Aorta (tissue), 5 donors: Measurements from ENCODE around the gene KARS1. TPM values are rescaled to one million over a fixed set of nuclear protein-coding genes. Genes with fewer than 3 reads are reported as not detected.

Experiments
- ATAC-seq: fragments of 200-7000 bp; cut with Tn5 transposase; one replicate; pipeline ENCODE4 v1.9.1; 2022; ENCODE audit warnings: moderate library complexity; ENCODE audit not compliant: low FRiP score
- DNase-seq, 2 donors: peaks; one replicate each; pipeline ENCODE4 v3.0.0-alpha.2; 2020
- H3K27ac ChIP-seq, 2 donors: one replicate each; pipeline ENCODE4 v1.5.1; 2013; ENCODE audit warnings: low read length in 2 of 2, mild to moderate bottlenecking in 2 of 2, moderate library complexity in 2 of 2, control low read depth in 1 of 2, inconsistent platforms in 1 of 2, low read depth in 1 of 2
- H3K27me3 ChIP-seq, 2 donors: one replicate each; pipeline ENCODE4 v1.6.1; 2013; ENCODE audit warnings: control low read depth in 1 of 2, low read length in 1 of 2, mild to moderate bottlenecking in 1 of 2, moderate library complexity in 1 of 2; ENCODE audit not compliant: insufficient read depth in 2 of 2, control insufficient read depth in 1 of 2
- H3K36me3 ChIP-seq, 2 donors: one replicate each; pipeline ENCODE4 v1.6.1; 2013; ENCODE audit warnings: control low read depth in 1 of 2, low read length in 1 of 2, mild to moderate bottlenecking in 1 of 2; ENCODE audit not compliant: insufficient read depth in 2 of 2, control insufficient read depth in 1 of 2
- H3K4me1 ChIP-seq, 2 donors: one replicate each; pipeline ENCODE4 v1.6.1; 2013; ENCODE audit warnings: low read length in 2 of 2, control low read depth in 1 of 2, mild to moderate bottlenecking in 1 of 2, moderate library complexity in 1 of 2; ENCODE audit not compliant: insufficient read depth in 2 of 2, control insufficient read depth in 1 of 2
- H3K4me3 ChIP-seq, 2 donors: one replicate each; pipeline ENCODE4 v1.5.1; 2013; ENCODE audit warnings: low read length in 2 of 2, control low read depth in 1 of 2, mild to moderate bottlenecking in 1 of 2
- H3K9me3 ChIP-seq: one replicate; pipeline ENCODE4 v1.6.1; 2013; ENCODE audit warnings: mild to moderate bottlenecking, low read length; ENCODE audit not compliant: control insufficient read depth
- WGBS, 2 donors: extraction: QIAGEN DNeasy Blood & Tissue Kit; methylation state at CpG; one replicate each; pipeline ENCODE4 v1.1.7; 2013; 5-methylcytosine and 5-hydroxymethylcytosine counted together
- intact Hi-C, 2 donors: fragments of 100-400 bp; cut with DNase I; formaldehyde crosslinking; loops; one replicate each; pipeline versions ENCODE4 v1.14.2 to v1.15.0; 2022
- polyA plus RNA-seq, 2 donors: library from polyadenylated mRNA; stranded (reverse); fragments of 200-250 nt; gene quantifications; one replicate each; pipeline ENCODE4 v1.2.3, GENCODE V29; 2013
- total RNA-seq, 2 donors: library from RNA; stranded (reverse); fragmentation: NEBNext Ultra II Directional; extraction: Animal tissue kit (Norgen Biotek cat#: 25700); gene quantifications; one replicate each; pipeline ENCODE4 v1.2.1, GENCODE V29; 2021
- donor health status: healthy with polysubstance abuse.
- donor health status: Bipolar disorder and iron deficiency.
- donor health status: DM: no; HTN: no; CAD: no.
- donor health status: DM: no; HTN: no; CAD: no.
- donor health status: DM: yes; HTN: yes; CAD: no.

Gene KARS1
- total and polyA plus RNA-seq, 4 donors, result 60.4 to 73.2 (median 67.1) TPM

DNA sequence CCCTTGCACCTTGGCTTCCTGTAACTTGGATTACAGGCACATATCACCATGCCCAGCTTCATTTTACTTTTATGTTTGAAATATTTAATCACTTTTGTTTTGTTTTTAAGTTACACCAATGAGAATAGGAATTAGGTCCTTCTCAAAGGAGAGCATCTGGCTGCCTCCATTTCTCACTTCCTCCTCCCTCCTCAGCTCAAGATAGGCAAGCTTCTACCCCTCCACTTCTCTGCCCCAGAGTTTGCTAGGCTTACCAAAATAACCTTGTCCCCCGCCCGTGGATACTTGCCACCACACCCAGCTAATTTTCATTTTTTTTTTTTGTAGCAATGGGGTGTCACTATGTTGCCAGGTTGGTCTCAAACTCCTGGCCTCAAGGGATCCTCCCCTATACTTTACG, 63.4 kb downstream of the KARS1 start:
- Histone ChIP-seq H3K9me3 (no peaks in the 10 kb centered on the region), H3K4me1 (no peaks in the 10 kb centered on the region), H3K27ac (no peak overlapping the region), H3K36me3 (peaks cover 2% of the 10 kb centered on the region in 2 donors), H3K27me3 (no peaks in the 10 kb centered on the region), H3K4me3 (no peak overlapping the region)
- intact Hi-C loops, result no loop called here
- DNase-seq (no peak), ATAC-seq (no peak)
- 69 to 73% methylated on average over 3 of the region's 3 CpGs for WGBS, 2 donors

DNA sequence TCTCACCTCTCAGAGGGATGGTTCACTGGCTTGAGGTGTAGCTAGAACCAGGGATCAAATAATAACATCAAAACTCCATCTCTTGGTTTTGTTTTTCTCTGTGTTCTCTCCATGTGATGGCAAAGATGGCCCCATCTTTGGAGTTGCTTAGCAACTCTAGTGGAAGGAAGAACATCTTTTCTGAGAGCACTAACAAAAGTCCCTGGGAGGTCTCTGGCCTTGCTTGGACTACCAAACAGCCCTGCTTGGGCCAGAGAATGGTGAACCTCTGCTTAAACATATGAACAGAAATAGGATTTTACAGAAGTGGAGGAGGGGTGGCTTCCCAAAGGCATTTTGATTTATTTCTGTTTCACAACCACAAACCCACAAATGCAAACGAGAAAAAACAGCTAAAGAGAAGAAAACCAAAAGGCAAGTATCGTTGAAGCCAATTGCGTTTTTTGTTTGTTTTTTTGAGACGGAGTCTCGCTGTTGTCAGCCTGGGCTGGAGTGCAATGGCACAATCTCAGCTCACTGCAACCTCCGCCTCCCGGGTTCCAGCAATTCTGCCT, 68.1 kb downstream of the KARS1 start:
- no peak overlapping the region for H3K27ac ChIP-seq
- ATAC-seq (no peak), DNase-seq (no peak)
- intact Hi-C loops, result no loop called here
- WGBS, 2 donors, result 89 to 93% methylated on average over 7 of the region's 7 CpGs
- peaks cover 2 to 5% of the 10 kb centered on the region in 2 donors for H3K36me3 ChIP-seq
- H3K4me3 ChIP-seq, result no peak overlapping the region
- H3K9me3 ChIP-seq, result no peaks in the 10 kb centered on the region
- no peaks in the 10 kb centered on the region for H3K4me1 ChIP-seq
- H3K27me3 ChIP-seq, result no peaks in the 10 kb centered on the region

DNA sequence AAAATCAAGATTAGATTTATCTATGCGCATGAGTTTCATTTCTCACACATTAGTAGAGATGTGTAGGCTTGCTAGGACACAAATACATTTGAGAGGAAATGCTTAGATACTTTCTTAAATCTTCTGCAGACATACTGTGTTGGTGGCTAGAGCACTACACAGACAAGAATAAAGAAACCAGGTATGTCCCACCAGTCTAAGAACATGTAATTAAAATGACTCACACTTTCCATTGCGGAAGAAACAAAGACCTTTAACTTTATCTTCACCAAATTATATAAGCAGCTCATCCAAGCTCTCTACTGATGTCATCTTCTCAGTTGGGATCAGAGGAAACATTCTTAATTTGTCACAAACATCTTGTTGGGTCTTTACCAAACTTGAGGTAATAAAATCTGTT, 68.7 kb downstream of the KARS1 start:
- H3K4me1 ChIP-seq, result no peaks in the 10 kb centered on the region
- DNase-seq (no peak), ATAC-seq (no peak)
- 92 to 95% methylated on average over 2 of the region's 2 CpGs for WGBS, 2 donors
- H3K27me3 ChIP-seq, result no peaks in the 10 kb centered on the region
- H3K27ac ChIP-seq, result no peak overlapping the region
- H3K36me3 ChIP-seq, result peaks cover 2 to 5% of the 10 kb centered on the region in 2 donors
- no peak overlapping the region for H3K4me3 ChIP-seq
- intact Hi-C loops, result no loop called here
- no peaks in the 10 kb centered on the region for H3K9me3 ChIP-seq

DNA sequence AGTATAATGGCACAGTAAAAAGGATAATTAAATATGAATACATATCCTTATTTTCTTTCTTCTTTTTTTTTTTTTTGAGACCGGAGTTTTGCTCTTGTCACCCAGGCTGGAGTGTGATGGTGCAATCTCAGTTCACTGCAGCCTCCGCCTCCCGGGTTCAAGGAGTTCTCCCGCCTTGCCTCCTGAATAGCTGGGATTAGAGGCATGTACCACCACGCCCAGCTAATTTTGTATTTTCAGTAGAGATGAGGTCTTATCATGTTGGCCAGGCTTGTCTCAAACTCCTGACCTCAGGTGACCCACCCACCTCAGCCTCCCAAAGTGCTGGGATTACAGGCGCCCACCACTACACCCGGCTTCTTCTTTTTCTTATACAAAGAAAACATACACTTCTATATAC, 69.3 kb downstream of the KARS1 start:
- no peak for DNase-seq
- H3K4me1 ChIP-seq, result no peaks in the 10 kb centered on the region
- no peaks in the 10 kb centered on the region for H3K9me3 ChIP-seq
- H3K4me3 ChIP-seq, result no peak overlapping the region
- H3K27ac ChIP-seq, result no peak overlapping the region
- no peaks in the 10 kb centered on the region for H3K27me3 ChIP-seq
- WGBS, 2 donors, result 90 to 93% methylated on average over 7 of the region's 7 CpGs
- no peak for ATAC-seq
- peaks cover 2 to 5% of the 10 kb centered on the region in 2 donors for H3K36me3 ChIP-seq
- intact Hi-C loops, result no loop called here

Other genes with a start within 250 kb of the KARS1 start
- gene CFDP1, start 214.2 kb downstream of the KARS1 start, total RNA-seq, result 10 to 100 TPM; 55.9 to 59.1 TPM
- 100 to 1,000 TPM in 1 of 2 donors, 10 to 100 TPM in 1; 52.8 to 111 TPM for gene CFDP1, start 214.2 kb downstream of the KARS1 start, polyA plus RNA-seq
- gene TMEM170A, start 183.0 kb downstream of the KARS1 start, total RNA-seq, result 10 to 100 TPM; 20.5 to 21.5 TPM
- gene TMEM170A, start 183.0 kb downstream of the KARS1 start, polyA plus RNA-seq, result 1 to 10 TPM; 4.2 to 5.6 TPM
- gene CHST6, start 152.2 kb downstream of the KARS1 start, total RNA-seq, result 1 to 10 TPM; 2.4 to 6.0 TPM
- gene CHST6, start 152.2 kb downstream of the KARS1 start, polyA plus RNA-seq, result under 1 TPM; 0.49 to 0.88 TPM
- not detected for gene CHST5, start 111.6 kb downstream of the KARS1 start, total RNA-seq
- gene CHST5, start 111.6 kb downstream of the KARS1 start, polyA plus RNA-seq, result 1 to 10 TPM in 1 of 2 donors, under 1 TPM in 1; 0.97 to 1.5 TPM
- gene TMEM231, start 91.4 kb downstream of the KARS1 start, total RNA-seq, result 10 to 100 TPM in 1 of 2 donors, 1 to 10 TPM in 1; 6.8 to 10.3 TPM
- 10 to 100 TPM in 1 of 2 donors, 1 to 10 TPM in 1; 2.3 to 11.0 TPM for gene TMEM231, start 91.4 kb downstream of the KARS1 start, polyA plus RNA-seq
- 100 to 1,000 TPM; 106 to 154 TPM for gene GABARAPL2, start 81.3 kb downstream of the KARS1 start, total RNA-seq
- gene GABARAPL2, start 81.3 kb downstream of the KARS1 start, polyA plus RNA-seq, result 100 to 1,000 TPM; 198 to 237 TPM
- gene ADAT1, start 24.4 kb downstream of the KARS1 start, total RNA-seq, result 10 to 100 TPM; 25.4 to 44.0 TPM
- 10 to 100 TPM in 1 of 2 donors, 1 to 10 TPM in 1; 7.5 to 19.2 TPM for gene ADAT1, start 24.4 kb downstream of the KARS1 start, polyA plus RNA-seq
- gene TERF2IP, start 108 bp upstream of the KARS1 start, total RNA-seq, result 10 to 100 TPM; 59.5 to 66.3 TPM
- 10 to 100 TPM; 46.5 to 78.3 TPM for gene TERF2IP, start 108 bp upstream of the KARS1 start, polyA plus RNA-seq
- gene CPHXL2, start 29.3 kb upstream of the KARS1 start, total RNA-seq, result not detected
- not detected for gene CPHXL2, start 29.3 kb upstream of the KARS1 start, polyA plus RNA-seq
- not detected for gene DUXB, start 53.8 kb upstream of the KARS1 start, total RNA-seq
- gene DUXB, start 53.8 kb upstream of the KARS1 start, polyA plus RNA-seq, result not detected
- gene CPHXL, start 78.8 kb upstream of the KARS1 start, total RNA-seq, result not detected
- not detected for gene CPHXL, start 78.8 kb upstream of the KARS1 start, polyA plus RNA-seq